Measurements from ENCODE around the gene CMSS1. TPM values are rescaled to one million over a fixed set of nuclear protein-coding genes. Genes with fewer than 3 reads are reported as not detected.

CMSS1 gene
- total RNA-seq, 2 donors from 2014 or later, result 18.5 to 27.6 TPM

DNA sequence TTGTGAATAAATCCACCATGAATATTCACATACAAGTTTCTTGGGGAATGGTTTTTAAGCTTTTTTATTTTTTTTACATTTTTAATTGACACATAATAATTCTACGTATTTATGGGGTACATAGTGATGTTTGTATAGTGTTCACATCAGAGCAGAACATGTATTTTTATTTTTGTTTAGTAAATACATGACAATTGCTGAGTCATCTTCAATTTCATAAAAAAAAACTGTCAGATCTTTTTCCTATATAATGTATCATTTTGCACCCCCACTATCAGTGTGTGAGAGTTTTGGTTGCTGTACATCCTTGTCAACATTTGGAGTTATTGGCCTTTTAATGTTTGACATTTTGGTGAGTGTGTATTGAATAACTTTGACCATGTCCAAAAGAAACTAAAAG is 336.5 kb downstream of the CMSS1 start:
- intact Hi-C loops (cut with DNase I), result loop anchor here (5.0 to 10.0 kb wide), 3 partner anchors 67 to 189 kb away; no protein-coding TSS in a partner anchor

DNA sequence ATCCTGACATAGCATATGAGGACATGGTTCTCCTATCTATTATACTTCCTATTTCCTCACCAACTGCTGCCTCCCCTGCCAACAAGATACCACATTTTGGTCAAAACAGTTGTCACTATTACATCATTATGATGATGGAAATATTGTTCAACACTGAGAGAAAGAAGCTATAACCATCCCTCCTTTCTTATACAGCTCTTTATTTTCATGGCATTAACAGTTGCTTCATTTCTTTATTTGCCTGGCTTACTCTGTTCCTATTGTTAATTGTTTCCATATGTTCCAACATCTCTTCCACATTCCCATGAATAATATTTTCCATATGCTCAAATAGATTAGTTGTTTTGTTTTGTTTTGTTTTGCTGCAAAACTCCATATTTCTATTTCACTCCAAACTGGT is 337.5 kb downstream of the CMSS1 start:
- intact Hi-C loops (cut with DNase I), result loop anchor here in 1 of 2 donors (10.0 kb wide), 2 partner anchors 80 to 190 kb away; no protein-coding TSS in a partner anchor
- no peak for DNase-seq (ENCODE audit: low spot score)

More for the DNA sequence above, 336.5 kb downstream of the CMSS1 start:
- DNase-seq (ENCODE audit: low spot score), result no peak

GRCh38 chr3:100155590-100155989 is 337.9 kb downstream of the CMSS1 start:
- intact Hi-C loops (cut with DNase I), result loop anchor here in 1 of 2 donors (10.0 kb wide), 2 partner anchors 81 to 191 kb away; no protein-coding TSS in a partner anchor
- no peak for DNase-seq (ENCODE audit: low spot score)

DNA sequence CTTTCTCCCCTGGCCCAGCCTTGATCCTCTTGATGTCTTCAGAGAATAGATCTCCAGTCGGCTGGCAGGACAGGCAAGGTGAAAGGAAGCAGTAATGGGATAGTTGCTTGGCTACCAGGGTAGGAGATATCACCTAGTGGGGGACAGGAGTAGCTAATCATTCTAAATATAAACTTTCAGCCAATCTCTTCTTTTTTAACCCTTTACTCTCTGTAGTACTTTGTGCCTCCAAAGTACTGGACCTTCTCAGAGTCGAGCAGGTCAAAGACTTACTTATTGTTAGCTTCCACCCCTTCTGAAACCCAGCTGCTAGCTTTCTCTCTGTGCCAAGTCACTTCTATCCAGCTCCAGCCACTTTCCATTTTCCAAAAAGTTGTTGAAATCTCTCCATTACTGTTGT is 340.0 kb downstream of the CMSS1 start:
- intact Hi-C loops (cut with DNase I), result loop anchor here in 1 of 2 donors (10.0 kb wide), 2 partner anchors 83 to 193 kb away; no protein-coding TSS in a partner anchor
- DNase-seq (ENCODE audit: low spot score), result no peak

DNA sequence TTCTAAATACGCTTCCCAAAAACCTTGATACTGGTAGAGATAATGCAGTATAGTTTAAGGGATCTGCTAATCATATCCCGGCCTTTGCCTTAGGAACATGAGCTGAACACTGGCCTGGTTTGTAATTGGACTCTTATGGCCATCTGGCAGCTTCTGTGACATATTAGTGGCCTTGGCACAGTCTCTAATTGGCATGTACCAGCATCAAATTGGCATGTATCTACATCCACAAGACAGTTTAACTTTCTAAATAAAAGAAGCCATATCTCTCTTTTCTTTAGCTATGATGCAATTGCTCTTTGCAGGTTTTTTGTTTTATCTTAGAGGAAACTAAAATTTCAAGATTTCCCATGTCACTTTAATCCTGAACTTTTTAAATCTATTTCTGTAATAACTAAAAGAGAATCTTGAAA is 341.3 kb downstream of the CMSS1 start:
- no peak for DNase-seq (ENCODE audit: low spot score)
- intact Hi-C loops (cut with DNase I), result loop anchor here in 1 of 2 donors (10.0 kb wide), 2 partner anchors 84 to 194 kb away; no protein-coding TSS in a partner anchor

- no peak for DNase-seq (ENCODE audit: low spot score)
- intact Hi-C loops (cut with DNase I), result loop anchor here (10.0 kb wide), 4 partner anchors 55 to 195 kb away; no protein-coding TSS in a partner anchor
Measured at GRCh38 chr3:100159331-100160153, 341.9 kb downstream of the CMSS1 start.

- no peak for DNase-seq (ENCODE audit: low spot score)
- intact Hi-C loops (cut with DNase I), result loop anchor here (10.0 kb wide), 2 partner anchors 54 to 94 kb away; no protein-coding TSS in a partner anchor
Measured at GRCh38 chr3:100160521-100160920, 342.9 kb downstream of the CMSS1 start.

- intact Hi-C loops (cut with DNase I), result loop anchor here (10.0 kb wide), 2 partner anchors 51 to 91 kb away; no protein-coding TSS in a partner anchor
- DNase-seq (ENCODE audit: low spot score), result no peak
Measured at GRCh38 chr3:100163787-100164186, 346.1 kb downstream of the CMSS1 start.

DNA sequence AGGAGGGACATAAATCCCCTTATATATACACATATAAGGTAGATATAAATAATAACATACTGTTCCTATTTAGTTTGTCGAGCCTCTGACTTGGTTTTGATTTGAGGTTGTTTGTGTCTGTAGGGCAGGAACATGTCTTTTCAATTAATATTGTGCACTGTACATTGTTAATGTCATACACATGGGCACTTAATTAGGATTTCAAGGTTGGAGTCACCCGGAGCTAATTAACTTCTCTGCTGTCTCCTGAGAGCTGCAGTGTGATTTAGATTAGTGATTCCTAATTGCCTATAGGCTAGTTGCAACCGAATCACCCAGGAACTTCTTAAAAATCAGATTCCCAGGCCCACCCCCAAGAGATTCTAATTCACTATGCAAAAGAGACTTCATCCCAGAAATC is 347.1 kb downstream of the CMSS1 start:
- intact Hi-C loops (cut with DNase I), result loop anchor here (10.0 kb wide), 2 partner anchors 50 to 90 kb away; no protein-coding TSS in a partner anchor

GRCh38 chr3:100165926-100166550 is 348.4 kb downstream of the CMSS1 start:
- intact Hi-C loops (cut with DNase I), result loop anchor here (10.0 kb wide), 2 partner anchors 49 to 89 kb away; no protein-coding TSS in a partner anchor
- DNase-seq (ENCODE audit: low spot score), result no peak

More for the DNA sequence above, 347.1 kb downstream of the CMSS1 start:
- no peak for DNase-seq (ENCODE audit: low spot score)

GRCh38 chr3:100169201-100169920 is 351.7 kb downstream of the CMSS1 start:
- intact Hi-C loops (cut with DNase I), result loop anchor here (10.0 kb wide), 2 partner anchors 45 to 85 kb away; no protein-coding TSS in a partner anchor
- DNase-seq (ENCODE audit: low spot score), result no peak

- DNase-seq (ENCODE audit: low spot score), result no peak
- intact Hi-C loops (cut with DNase I), result no loop called here
Measured at GRCh38 chr3:100170486-100170885, 352.8 kb downstream of the CMSS1 start.

- DNase-seq (ENCODE audit: low spot score), result no peak
- intact Hi-C loops (cut with DNase I), result no loop called here
Measured at GRCh38 chr3:100171211-100171914, 353.7 kb downstream of the CMSS1 start.

- no peak for DNase-seq (ENCODE audit: low spot score)
- intact Hi-C loops (cut with DNase I), result no loop called here
Measured at GRCh38 chr3:100173961-100174360, 356.3 kb downstream of the CMSS1 start.

DNA sequence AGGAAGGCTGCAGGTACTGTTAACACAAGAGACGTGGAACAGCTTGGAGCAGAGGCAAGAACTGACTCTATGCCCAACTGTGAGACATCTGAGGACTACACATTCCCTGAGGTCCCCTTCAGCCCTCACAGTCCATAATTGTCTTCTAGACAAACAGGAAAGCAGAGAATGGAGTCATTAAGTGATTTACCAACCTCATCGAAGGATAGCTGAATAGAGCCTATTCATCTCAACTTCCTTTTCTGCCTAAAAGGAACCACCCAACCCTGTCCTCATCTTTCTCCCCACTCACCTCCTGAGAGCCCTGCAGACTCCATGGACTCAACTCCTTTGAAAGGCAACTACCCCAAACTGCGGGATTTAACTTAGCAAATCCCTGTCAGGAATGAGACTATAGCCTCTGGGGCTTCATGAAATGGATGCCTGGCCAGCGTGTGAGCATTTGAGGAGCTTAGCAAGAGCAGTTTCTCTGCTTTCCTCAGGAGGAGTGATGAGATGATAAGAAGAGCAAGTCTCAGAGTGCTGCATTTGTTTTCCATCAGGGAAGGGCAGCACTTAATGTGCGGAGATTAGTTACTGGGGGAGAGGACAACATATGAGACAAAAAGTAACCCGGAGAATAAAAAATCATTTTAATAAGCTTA is 358.1 kb downstream of the CMSS1 start:
- intact Hi-C loops (cut with DNase I), result no loop called here
- no peak for DNase-seq (ENCODE audit: low spot score)

GRCh38 chr3:100179692-100180349 is 362.2 kb downstream of the CMSS1 start:
- intact Hi-C loops (cut with DNase I), result no loop called here
- no peak for DNase-seq (ENCODE audit: low spot score)

- intact Hi-C loops (cut with DNase I), result no loop called here
- no peak for DNase-seq (ENCODE audit: low spot score)
Measured at GRCh38 chr3:100183608-100184125, 366.0 kb downstream of the CMSS1 start.

Measured in posterior vena cava (tissue), 2 donors.